ENCODE data around the gene CLNS1A.

Gene CLNS1A

GRCh38 chr11:77637345-77638165 lies at the start of gene CLNS1A:
Gene CLNS1A, minus strand, starts transcription at chr11:77637794. Its CDS starts 80 bp downstream, at chr11:77637714.
- peak; percentile 92 for DNase-seq

- no peak for DNase-seq
Observed at GRCh38 chr11:77687088-77687487, 49.5 kb upstream of the CLNS1A start.

- DNase-seq, result no peak
Observed at GRCh38 chr11:77677138-77677537, 39.5 kb upstream of the CLNS1A start.

GRCh38 chr11:77672264-77672663 lies 34.7 kb upstream of the CLNS1A start:
- DNase-seq, result no peak

- DNase-seq, result no peak
Observed at GRCh38 chr11:77669848-77670511, 32.4 kb upstream of the CLNS1A start.

- no peak for DNase-seq
Observed at GRCh38 chr11:77668760-77669159, 31.2 kb upstream of the CLNS1A start.

- DNase-seq, result no peak
Observed at GRCh38 chr11:77665240-77665965, 27.8 kb upstream of the CLNS1A start.

- DNase-seq, result no peak
Observed at GRCh38 chr11:77661670-77662069, 24.1 kb upstream of the CLNS1A start.

GRCh38 chr11:77660947-77661346 lies 23.4 kb upstream of the CLNS1A start:
- DNase-seq, result peak; percentile 36

GRCh38 chr11:77658213-77659013 lies 20.8 kb upstream of the CLNS1A start:
- DNase-seq, result no peak

GRCh38 chr11:77656362-77656761 lies 18.8 kb upstream of the CLNS1A start:
- no peak for DNase-seq

- DNase-seq, result no peak
Observed at GRCh38 chr11:77654770-77655434, 17.3 kb upstream of the CLNS1A start.

GRCh38 chr11:77650123-77650522 lies 12.5 kb upstream of the CLNS1A start:
- DNase-seq, result no peak

- no peak for DNase-seq
Observed at GRCh38 chr11:77647654-77648305, 10.2 kb upstream of the CLNS1A start.

- DNase-seq, result no peak
Observed at GRCh38 chr11:77644887-77645286, 7.3 kb upstream of the CLNS1A start.

GRCh38 chr11:77642228-77642627 lies 4.6 kb upstream of the CLNS1A start:
- DNase-seq, result no peak

- DNase-seq, result peak; percentile 44
Observed at GRCh38 chr11:77636731-77637344, 756 bp downstream of the CLNS1A start.

GRCh38 chr11:77633926-77634325 lies 3.7 kb downstream of the CLNS1A start:
- DNase-seq, result peak; percentile 63

GRCh38 chr11:77630157-77630710 lies 7.4 kb downstream of the CLNS1A start:
- DNase-seq, result no peak

GRCh38 chr11:77619576-77620198 lies 17.9 kb downstream of the CLNS1A start:
- DNase-seq, result peak; percentile 67

Measured in suppressor macrophage treated with lipopolysaccharide for 4 hours (primary cell).